Measurements from ENCODE around the gene LOXL3.
A peak's percentile ranks its signal among the peaks of the same experiment; 100 is the strongest.
"Not testable (repeated sequence)": the region's sequence is repeated elsewhere in the genome, so short reads cannot be mapped to it uniquely, and the experiment has no call there.

The LOXL3 gene

DNA sequence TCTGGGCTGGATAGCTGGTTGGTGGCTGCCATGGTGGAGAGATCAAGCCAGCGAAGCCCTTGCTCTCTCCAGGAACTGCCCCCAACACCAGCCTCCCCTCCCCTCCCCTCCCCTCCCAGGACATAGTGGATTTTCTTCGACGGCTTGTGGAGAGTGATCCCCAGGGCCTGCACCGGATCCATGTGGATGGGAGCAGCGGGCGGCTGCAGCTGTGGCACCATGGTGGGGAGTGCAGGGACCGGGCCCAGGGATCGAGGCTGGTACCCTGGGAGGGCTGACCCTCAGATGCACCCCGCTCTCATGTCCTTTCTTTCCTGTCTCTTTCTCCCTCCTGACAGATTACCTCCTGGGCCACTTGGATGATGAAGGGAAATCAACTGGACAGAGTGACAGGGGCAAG is 63.8 kb downstream of the LOXL3 start:
- DNase-seq (ENCODE audit: low read depth): no peak

DNA sequence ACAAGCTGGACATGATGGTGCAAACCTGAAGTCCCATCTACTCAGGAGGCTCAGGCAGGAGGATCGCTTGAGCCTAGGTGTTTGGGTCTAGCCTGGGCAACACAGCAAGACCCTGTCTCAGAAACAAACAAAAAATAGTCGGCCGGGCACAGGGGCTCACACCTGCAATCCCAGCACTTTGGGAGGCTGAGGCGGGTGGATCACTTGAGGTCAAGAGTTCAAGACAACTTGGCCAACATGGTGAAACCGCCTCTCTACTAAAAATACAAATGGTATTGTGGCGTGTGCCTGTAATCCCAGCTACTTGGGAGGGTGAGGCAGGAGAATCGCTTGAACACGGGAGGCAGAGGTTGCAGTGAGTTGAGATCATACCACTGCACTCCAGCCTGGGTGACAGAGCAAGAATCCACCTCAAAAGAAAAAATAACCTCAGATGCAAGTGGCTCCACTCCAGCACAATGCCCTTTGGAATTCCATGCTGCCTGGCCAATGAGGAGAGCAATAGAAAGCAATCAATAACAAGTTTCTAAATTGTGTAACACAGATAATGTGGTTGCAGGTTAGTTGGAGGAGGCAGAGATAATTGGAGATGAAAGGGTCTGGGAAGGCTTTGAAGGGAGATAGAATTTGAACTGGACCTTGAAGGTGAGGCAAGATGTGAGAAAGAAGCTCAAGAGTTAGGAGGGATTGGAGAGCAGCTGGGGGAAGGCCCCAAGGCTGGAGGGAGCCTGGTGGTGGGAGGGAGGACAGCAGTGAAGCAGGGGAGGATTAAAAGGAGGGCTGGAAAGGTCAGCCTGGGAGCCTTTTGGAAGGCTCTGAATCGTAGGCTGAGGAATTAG is 64.9 kb downstream of the LOXL3 start:
- no peak for DNase-seq (ENCODE audit: low read depth)

DNA sequence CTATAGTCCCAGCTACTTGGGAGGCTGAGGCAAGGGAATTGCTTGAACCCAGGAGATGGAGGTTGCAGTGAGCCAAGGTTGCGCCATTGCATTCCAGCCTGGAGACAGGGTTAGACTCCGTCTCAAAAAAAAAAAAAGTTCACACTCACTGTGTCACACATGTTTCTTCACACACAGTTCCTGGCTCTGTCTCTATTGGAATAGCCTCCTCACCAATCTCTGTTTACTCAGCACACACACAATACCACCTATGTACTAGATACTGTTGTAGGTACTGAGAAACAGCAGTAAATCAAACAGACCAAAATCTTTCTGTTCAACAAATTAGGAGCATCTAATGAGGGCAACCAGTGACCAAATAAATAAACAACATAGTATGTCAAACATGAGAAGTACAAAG is 67.6 kb downstream of the LOXL3 start:
- no peak for DNase-seq (ENCODE audit: low read depth)

DNA sequence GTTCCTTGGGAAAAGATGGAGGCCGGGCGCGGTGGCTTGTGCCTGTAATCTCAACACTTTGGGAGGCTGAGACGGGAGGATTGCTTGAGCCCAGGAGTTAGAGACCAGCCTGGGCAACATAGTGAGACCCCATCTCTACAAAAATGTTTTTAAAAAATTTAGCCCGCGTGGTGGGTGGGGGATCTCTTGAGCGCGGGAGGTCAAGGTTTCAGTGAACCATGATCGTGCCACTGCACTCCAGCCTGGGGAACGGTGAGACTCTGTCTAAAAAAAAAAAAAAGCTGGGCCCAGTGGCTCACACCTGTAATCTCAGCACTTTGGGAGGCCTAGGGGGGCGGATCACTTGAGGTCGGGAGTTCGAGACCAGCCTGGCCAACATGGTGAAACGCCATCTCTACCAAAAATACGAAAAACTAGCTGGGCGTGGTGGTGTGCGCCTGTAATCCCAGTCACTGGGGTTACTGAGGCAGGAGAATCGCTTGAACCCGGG is 70.0 kb downstream of the LOXL3 start:
- DNase-seq (ENCODE audit: low read depth): not testable (repeated sequence)

DNA sequence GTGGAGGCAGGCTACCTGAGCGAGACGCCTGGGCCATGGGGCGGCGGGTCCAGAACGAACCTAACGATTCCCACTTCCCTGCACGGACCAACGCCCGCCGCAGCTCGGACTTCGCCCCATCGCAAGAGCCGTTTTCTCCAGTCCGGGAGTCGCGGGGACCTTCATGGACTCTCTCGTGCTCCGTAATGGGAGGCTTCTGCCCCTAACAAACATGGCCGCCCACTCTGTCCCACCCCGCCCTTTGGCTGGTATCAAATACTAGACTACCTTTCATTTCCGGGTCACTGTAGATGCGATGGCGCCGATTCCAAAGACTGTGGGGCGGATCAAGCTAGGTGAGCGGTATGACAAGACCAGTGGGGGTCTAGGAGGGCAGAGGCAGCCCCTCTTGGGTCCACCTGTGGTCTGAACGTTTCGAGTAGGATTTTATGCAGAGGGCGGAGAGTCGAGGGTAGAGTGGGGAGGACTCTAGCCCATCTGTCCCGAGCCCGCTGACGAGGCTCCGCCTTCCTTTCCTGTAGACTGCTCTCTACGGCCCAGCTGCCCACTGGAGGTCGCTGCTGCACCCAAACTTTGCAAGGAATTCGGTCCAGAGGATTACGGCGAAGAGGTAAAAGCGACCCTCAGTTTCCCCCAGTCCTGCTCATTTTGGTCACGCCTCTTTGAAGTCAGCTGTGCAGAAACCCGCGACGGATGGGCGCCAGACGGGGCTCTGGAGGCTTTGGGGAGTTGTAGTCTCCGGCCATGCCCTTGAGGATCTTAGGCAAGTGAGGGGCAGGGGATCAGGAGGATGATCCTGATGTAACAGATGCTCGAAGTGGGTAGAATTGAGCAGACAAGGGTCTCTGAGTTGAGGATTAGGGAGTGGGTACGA is 70.7 kb downstream of the LOXL3 start, which contains the start of the genes CCDC142 and TTC31:
Gene CCDC142, minus strand, starts transcription at position 198 of the 874 bp plus-strand sequence. Its CDS starts 161 bp downstream, at position 37.
Gene TTC31, plus strand, starts transcription at position 281 of the 874 bp plus-strand sequence. Its CDS starts 15 bp downstream, at position 296.
- peak; percentile 94 for DNase-seq (ENCODE audit: low read depth)
